Glutamatergic neuron (in vitro differentiated cells): ENCODE results near the gene SLC35F3. TPM values are rescaled to one million over a fixed set of nuclear protein-coding genes. Genes with fewer than 3 reads are reported as not detected.

Source experiments
- DNase-seq: peaks from one replicate; pipeline ENCODE4 v3.0.0; 2022
- H3K27ac Mint-ChIP-seq: one replicate; pipeline ENCODE4 v1.8.0; 2020; ENCODE audit warnings: mild to moderate bottlenecking, mixed read lengths, inconsistent platforms; ENCODE audit not compliant: unreplicated experiment
- H3K27me3 Mint-ChIP-seq: one replicate; pipeline ENCODE4 v1.8.0; 2020; ENCODE audit warnings: mild to moderate bottlenecking, moderate library complexity, mixed read lengths, inconsistent platforms; ENCODE audit not compliant: unreplicated experiment
- H3K36me3 Mint-ChIP-seq: one replicate; pipeline ENCODE4 v1.8.0; 2020; ENCODE audit warnings: mild to moderate bottlenecking, mixed read lengths, inconsistent platforms; ENCODE audit not compliant: unreplicated experiment
- H3K4me1 Mint-ChIP-seq: one replicate; pipeline ENCODE4 v1.8.0; 2020; ENCODE audit warnings: mild to moderate bottlenecking, low read depth, mixed read lengths, inconsistent platforms; ENCODE audit not compliant: unreplicated experiment
- H3K4me3 Mint-ChIP-seq: one replicate; pipeline ENCODE4 v1.8.0; 2020; ENCODE audit warnings: mild to moderate bottlenecking, mixed read lengths, inconsistent platforms; ENCODE audit not compliant: unreplicated experiment
- H3K9me3 Mint-ChIP-seq: one replicate; pipeline ENCODE4 v1.8.0; 2020; ENCODE audit warnings: mild to moderate bottlenecking, moderate library complexity, mixed read lengths, inconsistent platforms; ENCODE audit not compliant: unreplicated experiment
- CTCF ChIP-seq: fragments of 200-600 bp; sonication (generic); IDR thresholded peaks from one replicate; pipeline ENCODE4 v1.5.0; 2021; ENCODE audit not compliant: partially characterized antibody, unreplicated experiment
- total RNA-seq: library from RNA; stranded (reverse); fragmentation: NEBNext Ultra II Directional; extraction: Animal tissue kit (Norgen Biotek cat#: 25700); gene quantifications from one replicate; pipeline ENCODE4 v1.2.1, GENCODE V29; 2021; ENCODE audit not compliant: unreplicated experiment

SLC35F3 gene
- total RNA-seq, 1 donor from 2014 or later, result 0.98 TPM

GRCh38 chr1:233897325-233898162 is 6.9 kb upstream of the SLC35F3 start:
- H3K36me3 Mint-ChIP-seq, result no peaks in the 10 kb centered on the region

GRCh38 chr1:233901495-233901894 is 3.0 kb upstream of the SLC35F3 start:
- TF ChIP-seq CTCF, result no peak
- Mint-ChIP-seq H3K9me3 (peaks cover 2% of the 10 kb centered on the region), H3K27me3 (peaks cover 12% of the 10 kb centered on the region), H3K4me3 (no peak overlapping the region), H3K27ac (no peak overlapping the region), H3K4me1 (peaks cover 2% of the 10 kb centered on the region), H3K36me3 (peaks cover 6% of the 10 kb centered on the region)
- no peak for DNase-seq

More at GRCh38 chr1:233897325-233898162, 6.9 kb upstream of the SLC35F3 start:
- Mint-ChIP-seq H3K4me1 (no peaks in the 10 kb centered on the region), H3K27me3 (no peaks in the 10 kb centered on the region), H3K9me3 (no peaks in the 10 kb centered on the region), H3K27ac (no peak overlapping the region), H3K4me3 (no peak overlapping the region)
- no peak for TF ChIP-seq CTCF
- no peak for DNase-seq

- H3K9me3 Mint-ChIP-seq, result peaks cover 2% of the 10 kb centered on the region
- H3K4me1 Mint-ChIP-seq, result peaks cover 2% of the 10 kb centered on the region
These were observed 1.1 kb downstream of the SLC35F3 start for GRCh38 chr1:233905416-233906051.

GRCh38 chr1:233907151-233907550 is 2.7 kb downstream of the SLC35F3 start:
- no peak overlapping the region for H3K4me3 Mint-ChIP-seq
- TF ChIP-seq CTCF, result no peak
- peaks cover 2% of the 10 kb centered on the region for H3K9me3 Mint-ChIP-seq
- no peak for DNase-seq
- H3K36me3 Mint-ChIP-seq, result peaks cover 6% of the 10 kb centered on the region
- H3K27me3 Mint-ChIP-seq, result peaks cover 15% of the 10 kb centered on the region
- H3K27ac Mint-ChIP-seq, result no peak overlapping the region
- H3K4me1 Mint-ChIP-seq, result peaks cover 2% of the 10 kb centered on the region

More at GRCh38 chr1:233905416-233906051, 1.1 kb downstream of the SLC35F3 start:
- Mint-ChIP-seq H3K4me3 (peak overlapping the region; percentile 78), H3K27me3 (peaks cover 12% of the 10 kb centered on the region), H3K36me3 (peaks cover 6% of the 10 kb centered on the region), H3K27ac (no peak overlapping the region)
- TF ChIP-seq CTCF, result no peak
- peak; percentile 28 for DNase-seq

- DNase-seq, result no peak
- peaks cover 15% of the 10 kb centered on the region for H3K27me3 Mint-ChIP-seq
- no peak overlapping the region for H3K27ac Mint-ChIP-seq
- no peak overlapping the region for H3K4me3 Mint-ChIP-seq
- H3K9me3 Mint-ChIP-seq, result peaks cover 2% of the 10 kb centered on the region
- TF ChIP-seq CTCF, result no peak
- H3K4me1 Mint-ChIP-seq, result peaks cover 2% of the 10 kb centered on the region
- H3K36me3 Mint-ChIP-seq, result peaks cover 6% of the 10 kb centered on the region
These were observed 3.6 kb downstream of the SLC35F3 start for GRCh38 chr1:233908092-233908491.
